KG1 (cell line): Measurements from ENCODE around the gene PLA2R1.
"Not testable (repeated sequence)": the region's sequence is repeated elsewhere in the genome, so short reads cannot be mapped to it uniquely, and the experiment has no call there.

ENCODE experiments used
- DNase-seq: peaks from one replicate; lab custom pipeline; 2025; lab: John Stamatoyannopoulos, UW

The PLA2R1 gene

GRCh38 chr2:159982842-159983785 lies 79.3 kb downstream of the PLA2R1 start:
- no peak for DNase-seq

DNA sequence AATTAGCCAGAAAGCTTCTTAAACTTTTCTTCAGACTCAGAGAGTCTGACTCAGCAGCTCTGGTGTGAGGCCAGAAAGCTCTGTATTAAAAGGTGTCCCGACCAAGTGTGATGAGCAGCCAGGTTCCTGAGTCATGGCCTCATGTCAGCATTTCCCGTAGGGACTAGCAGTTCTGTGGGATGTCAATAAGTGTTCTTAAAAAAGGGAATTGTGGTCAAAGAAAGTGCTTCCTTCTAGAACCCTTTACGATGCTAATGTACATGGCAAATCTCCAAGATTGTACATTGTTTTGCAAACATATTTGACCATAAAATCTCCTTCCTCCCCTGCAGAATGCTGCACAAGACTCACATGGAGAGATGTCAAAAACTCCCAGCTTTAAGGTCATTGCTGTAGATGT lies 80.1 kb downstream of the PLA2R1 start:
- no peak for DNase-seq

DNA sequence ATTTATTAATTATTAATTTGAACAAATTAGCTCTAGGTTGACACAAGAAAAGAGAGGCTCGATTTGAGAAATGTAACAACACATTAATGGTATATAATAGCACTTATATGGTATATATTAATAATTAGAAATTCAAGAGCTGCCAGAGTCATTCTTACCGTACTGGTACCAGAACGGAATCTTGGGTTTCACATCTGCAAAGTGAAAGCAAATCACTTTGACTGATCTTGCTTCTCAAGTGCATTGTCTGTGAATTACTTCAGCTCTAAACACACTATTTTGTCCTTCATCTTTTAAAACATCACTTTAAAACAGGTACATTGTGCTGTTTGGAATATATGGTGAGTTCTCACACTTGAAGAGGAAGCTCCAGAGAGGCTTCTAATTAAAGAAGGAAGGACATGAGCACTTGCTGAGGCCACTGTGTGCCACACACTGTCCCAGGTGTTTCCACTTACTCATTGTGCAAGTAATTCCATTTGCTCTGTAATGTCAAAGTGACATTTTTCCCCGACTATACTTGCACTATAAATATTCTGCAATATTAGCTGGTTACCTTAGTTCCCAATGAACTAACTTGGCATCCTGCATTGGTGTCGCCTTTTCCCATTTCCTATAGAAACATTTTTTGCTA lies 85.8 kb downstream of the PLA2R1 start:
- no peak for DNase-seq

- DNase-seq = no peak
Observed at GRCh38 chr2:159973325-159973724, 89.1 kb downstream of the PLA2R1 start.

DNA sequence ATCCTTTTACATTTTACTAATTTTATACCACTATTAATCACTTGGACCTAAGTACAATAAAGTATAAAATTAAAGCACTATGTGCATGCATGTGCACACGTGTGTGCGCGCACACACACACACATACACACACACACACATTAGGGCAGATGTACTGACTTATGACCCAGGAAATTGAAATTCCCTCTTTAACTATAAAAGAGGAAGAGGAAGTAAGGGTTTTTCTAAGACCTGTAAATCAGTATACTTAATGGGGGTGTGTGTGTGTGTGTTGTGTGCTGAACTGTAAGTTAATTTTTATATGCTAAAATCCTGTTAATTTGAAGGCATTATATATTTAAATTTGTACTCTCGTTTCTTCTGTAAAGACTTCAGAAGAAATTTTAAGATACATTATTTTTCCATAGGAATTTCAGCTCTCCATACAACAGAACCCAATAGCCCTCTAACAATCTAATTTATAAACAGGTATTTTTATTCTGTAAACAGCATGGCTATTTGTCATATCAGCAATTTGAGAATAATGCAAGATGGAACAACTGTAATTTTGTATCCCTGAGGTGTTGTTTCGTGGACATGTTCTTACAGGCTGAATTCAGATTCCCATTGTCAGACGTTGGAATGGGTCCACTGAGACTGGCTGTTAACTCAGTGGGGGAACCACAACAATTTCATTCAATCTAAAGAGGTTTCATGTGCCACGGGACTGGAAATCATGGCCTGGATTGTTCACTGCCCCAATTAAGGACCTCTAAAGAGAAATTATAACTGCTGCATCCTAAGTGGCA lies 90.9 kb downstream of the PLA2R1 start:
- peak; percentile 27 for DNase-seq

GRCh38 chr2:159970548-159970947 lies 91.9 kb downstream of the PLA2R1 start:
- DNase-seq = not testable (repeated sequence)

- no peak for DNase-seq
Observed at GRCh38 chr2:159968279-159968900, 94.0 kb downstream of the PLA2R1 start.

- DNase-seq = no peak
Observed at GRCh38 chr2:159963700-159964099, 98.7 kb downstream of the PLA2R1 start.

DNA sequence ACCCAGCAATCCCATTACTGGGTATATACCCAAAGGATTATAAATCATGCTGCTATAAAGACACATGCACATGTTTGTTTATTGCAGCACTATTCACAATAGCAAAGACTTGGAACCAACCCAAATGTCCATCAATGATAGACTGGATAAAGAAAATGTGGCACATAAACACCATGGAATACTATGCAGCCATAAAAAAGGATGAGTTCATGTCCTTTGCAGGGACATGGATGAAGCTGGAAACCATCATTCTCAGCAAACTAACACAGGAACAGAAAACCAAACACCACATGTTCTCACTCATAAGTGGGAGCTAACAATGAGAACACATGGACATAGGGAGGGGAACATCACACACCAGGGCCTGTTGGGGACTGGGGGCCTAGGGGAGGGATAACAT lies 99.9 kb downstream of the PLA2R1 start:
- not testable (repeated sequence) for DNase-seq

DNA sequence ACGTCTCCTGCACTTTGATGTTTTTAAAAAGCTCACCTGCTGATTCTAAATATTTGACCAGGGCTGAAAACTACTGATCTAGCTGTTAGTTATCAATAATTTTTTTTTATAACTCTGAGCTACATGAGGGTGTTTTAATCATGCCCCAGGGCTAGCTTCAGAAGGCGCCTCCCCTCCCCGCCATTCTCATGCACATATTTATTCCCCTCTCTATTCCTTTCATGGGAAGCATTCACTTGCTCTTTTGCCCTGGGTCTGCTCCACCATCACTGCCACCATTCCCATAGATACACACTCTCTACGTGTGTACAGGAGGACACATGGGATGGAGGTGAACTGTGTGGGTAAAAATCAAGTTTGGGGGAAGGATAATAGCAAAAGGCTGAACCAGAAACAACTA lies 101.0 kb downstream of the PLA2R1 start:
- no peak for DNase-seq

- no peak for DNase-seq
Observed at GRCh38 chr2:159961037-159961436, 101.4 kb downstream of the PLA2R1 start.

DNA sequence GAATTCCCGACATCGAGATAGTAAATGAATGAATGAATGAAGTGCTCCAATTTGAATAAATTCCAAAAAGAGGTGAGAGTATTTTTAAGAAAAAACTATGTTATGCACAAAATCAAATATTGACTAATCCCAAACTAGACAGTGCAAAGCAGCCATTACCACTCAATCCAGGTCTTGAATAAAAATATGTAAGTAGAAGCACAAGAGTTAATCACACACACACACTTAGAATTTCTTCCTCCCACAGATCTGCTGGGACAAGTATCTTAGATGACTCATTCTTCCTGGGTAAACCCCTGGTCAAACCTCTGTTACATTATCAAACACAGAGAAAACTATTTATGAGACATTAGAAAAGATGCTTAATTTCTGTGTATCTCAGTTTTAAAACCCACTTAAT lies 102.0 kb downstream of the PLA2R1 start:
- no peak for DNase-seq

- no peak for DNase-seq
Observed at GRCh38 chr2:159959136-159959535, 103.3 kb downstream of the PLA2R1 start.

DNA sequence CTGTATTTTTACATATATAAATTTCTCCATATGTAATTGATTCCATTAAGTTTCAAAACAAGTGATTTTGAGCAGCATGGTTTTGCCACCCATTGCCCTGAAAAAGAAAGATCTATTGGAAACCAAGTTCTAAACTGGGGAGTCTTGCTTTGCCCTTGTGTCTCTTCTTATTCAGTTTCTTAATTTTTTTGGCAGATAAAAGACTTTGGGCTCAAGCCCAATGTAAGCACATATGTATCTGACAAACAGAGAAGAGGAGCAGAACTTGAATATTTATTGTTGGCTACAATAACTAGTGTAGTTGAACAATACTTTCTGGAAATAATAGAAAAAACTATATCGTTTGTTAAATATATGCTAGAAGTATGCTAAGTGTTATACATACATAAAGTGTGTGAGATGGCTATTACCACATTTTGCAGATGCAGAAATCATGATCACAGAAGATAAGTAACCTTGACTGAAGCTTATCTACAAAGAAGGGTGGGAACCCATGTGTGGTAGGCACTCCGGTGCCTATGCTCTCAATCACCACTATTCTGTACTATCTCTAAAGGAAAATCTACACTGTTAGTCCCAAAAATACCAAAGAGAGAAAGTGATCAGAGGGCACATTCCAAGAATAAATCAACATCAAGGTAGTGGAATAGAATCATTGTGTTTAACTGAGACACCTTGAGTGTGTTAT lies 109.1 kb downstream of the PLA2R1 start:
- no peak for DNase-seq

DNA sequence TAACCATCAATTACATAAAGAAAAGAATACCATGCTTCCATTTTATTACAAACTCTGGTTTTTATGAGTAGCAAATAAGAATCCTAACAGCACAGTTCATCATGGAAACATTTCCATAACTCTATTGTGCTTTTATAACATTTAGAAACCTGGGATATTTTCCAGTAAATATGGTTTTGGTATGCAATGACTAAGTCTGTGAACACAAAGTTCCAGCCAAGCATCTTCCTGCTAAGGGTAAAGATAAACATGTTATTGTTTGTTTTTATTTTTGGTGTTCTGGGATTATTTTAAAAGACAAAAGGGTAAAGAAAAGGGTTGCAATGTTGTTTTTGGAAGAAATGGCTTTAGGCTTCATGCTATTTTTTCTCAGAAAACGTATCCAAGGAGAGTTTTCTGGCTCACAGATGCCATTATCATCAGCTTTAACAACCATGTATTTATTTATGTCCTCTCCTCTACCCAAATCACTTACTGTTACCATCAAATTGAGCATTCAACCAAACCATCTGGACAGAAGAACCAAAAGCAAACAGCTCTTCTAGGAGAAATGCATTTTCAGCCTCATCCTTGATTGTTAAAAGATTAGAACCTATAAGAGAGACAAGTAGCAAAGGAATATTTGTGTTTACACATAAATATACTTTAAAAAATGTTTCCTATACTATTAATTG lies 116.0 kb downstream of the PLA2R1 start:
- DNase-seq = no peak

DNA sequence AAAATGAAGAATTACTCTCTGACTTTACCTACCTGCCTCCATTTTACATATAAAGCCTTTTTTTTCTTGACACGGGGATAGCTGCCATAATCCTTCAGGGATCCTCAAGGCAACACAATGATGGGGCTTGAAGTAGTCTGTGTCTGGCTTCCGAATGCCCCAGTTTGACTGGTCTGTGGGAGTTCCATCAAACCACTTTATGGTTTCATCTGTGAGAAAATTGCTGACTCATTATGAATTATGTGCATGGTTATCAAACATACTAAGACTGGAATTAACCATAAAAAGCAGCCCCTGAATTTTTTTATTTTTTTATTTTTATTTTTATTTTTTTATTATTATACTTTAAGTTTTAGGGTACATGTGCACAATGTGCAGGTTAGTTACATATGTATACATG lies 117.5 kb downstream of the PLA2R1 start:
- DNase-seq = no peak

DNA sequence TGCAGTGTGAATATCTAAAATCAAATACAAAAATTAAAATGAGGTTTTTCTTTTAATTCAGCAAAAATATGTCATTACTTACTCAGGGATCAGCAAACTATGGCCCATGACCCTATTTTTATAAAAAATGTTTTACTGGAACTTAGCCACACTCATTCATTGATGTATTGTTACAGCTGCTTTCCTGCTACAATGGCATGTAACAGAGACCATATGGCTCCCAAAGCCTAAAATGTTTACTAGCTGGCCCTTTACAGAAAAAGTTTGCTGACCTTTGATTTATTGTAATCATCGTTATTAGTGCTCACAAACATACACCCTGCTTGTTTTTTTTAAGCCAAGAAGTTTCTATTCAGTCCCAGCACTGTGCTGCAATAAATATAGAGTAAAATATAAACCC lies 120.3 kb downstream of the PLA2R1 start:
- DNase-seq = no peak

- no peak for DNase-seq
Observed at GRCh38 chr2:159941729-159942128, 120.7 kb downstream of the PLA2R1 start.

DNA sequence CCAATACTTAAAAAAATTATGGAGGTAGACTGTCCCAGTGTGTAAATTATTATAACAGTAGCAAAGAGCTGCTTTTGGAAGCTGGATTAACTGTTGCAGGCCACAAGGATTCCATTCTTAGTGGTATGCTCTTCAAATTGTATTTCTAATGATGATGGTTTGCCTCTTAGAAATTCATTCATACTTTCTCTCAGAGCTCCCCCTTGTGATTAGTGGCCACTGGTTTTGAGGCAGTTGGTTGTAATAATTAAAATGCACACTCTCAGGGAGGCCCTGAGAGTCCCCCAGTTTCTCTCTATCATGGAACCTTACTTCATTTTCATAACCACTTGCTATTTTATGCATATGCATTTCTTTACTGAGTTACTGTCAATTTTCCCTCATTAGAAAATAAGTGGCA lies 122.5 kb downstream of the PLA2R1 start:
- no peak for DNase-seq

- no peak for DNase-seq
Observed at GRCh38 chr2:159938395-159938794, 124.0 kb downstream of the PLA2R1 start.

- no peak for DNase-seq
Observed at GRCh38 chr2:159936471-159936870, 125.9 kb downstream of the PLA2R1 start.
